Measurements from ENCODE around the gene HIVEP3. TPM values are rescaled to one million over a fixed set of nuclear protein-coding genes. Genes with fewer than 3 reads are reported as not detected.

HIVEP3 gene
- total RNA-seq, 1 experiment from 2014 or later, result 6.0 TPM

DNA sequence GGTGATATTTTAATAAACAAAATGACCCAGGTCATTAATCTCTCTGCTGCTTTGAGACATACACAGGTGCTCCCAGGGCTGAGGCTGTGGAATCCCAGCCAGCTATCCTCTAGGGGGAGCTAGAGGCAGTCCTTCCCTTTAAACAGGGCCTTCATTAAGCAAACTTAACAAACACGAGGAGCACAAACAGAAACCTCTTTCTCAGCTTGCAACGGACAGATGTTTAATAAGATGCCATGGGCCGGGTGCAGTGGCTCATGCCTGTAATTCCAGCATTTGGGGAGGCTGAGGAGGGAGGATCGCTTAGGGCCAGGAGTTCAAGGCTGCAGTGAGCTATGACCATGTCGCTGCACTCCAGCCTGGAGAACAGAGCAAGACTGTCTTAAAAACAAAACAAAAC is 106.7 kb downstream of the HIVEP3 start:
- no peak overlapping the region for H3K27ac ChIP-seq (ENCODE audit: low read length)
- in situ Hi-C loops (cut with HindIII; ENCODE audit: low pct_unique_long_range_greater_than_20kb, low sequenced_read_pairs) (no loop called here), intact Hi-C loops (cut with micrococcal nuclease; ENCODE audit: unreplicated experiment) (no loop called here)
- TF ChIP-seq, protein P1, sequence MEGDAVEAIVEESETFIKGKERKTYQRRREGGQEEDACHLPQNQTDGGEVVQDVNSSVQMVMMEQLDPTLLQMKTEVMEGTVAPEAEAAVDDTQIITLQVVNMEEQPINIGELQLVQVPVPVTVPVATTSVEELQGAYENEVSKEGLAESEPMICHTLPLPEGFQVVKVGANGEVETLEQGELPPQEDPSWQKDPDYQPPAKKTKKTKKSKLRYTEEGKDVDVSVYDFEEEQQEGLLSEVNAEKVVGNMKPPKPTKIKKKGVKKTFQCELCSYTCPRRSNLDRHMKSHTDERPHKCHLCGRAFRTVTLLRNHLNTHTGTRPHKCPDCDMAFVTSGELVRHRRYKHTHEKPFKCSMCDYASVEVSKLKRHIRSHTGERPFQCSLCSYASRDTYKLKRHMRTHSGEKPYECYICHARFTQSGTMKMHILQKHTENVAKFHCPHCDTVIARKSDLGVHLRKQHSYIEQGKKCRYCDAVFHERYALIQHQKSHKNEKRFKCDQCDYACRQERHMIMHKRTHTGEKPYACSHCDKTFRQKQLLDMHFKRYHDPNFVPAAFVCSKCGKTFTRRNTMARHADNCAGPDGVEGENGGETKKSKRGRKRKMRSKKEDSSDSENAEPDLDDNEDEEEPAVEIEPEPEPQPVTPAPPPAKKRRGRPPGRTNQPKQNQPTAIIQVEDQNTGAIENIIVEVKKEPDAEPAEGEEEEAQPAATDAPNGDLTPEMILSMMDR (IDR thresholded peaks at IDR 0.05), result peak; percentile 87
- no peak for TF ChIP-seq TCF7L2 (IDR thresholded peaks at IDR 0.05; ENCODE audit: low read depth, low read length)
- TF ChIP-seq, protein P2, sequence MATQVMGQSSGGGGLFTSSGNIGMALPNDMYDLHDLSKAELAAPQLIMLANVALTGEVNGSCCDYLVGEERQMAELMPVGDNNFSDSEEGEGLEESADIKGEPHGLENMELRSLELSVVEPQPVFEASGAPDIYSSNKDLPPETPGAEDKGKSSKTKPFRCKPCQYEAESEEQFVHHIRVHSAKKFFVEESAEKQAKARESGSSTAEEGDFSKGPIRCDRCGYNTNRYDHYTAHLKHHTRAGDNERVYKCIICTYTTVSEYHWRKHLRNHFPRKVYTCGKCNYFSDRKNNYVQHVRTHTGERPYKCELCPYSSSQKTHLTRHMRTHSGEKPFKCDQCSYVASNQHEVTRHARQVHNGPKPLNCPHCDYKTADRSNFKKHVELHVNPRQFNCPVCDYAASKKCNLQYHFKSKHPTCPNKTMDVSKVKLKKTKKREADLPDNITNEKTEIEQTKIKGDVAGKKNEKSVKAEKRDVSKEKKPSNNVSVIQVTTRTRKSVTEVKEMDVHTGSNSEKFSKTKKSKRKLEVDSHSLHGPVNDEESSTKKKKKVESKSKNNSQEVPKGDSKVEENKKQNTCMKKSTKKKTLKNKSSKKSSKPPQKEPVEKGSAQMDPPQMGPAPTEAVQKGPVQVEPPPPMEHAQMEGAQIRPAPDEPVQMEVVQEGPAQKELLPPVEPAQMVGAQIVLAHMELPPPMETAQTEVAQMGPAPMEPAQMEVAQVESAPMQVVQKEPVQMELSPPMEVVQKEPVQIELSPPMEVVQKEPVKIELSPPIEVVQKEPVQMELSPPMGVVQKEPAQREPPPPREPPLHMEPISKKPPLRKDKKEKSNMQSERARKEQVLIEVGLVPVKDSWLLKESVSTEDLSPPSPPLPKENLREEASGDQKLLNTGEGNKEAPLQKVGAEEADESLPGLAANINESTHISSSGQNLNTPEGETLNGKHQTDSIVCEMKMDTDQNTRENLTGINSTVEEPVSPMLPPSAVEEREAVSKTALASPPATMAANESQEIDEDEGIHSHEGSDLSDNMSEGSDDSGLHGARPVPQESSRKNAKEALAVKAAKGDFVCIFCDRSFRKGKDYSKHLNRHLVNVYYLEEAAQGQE (IDR thresholded peaks at IDR 0.05; ENCODE audit: insufficient read depth in 1 of 2, low read depth in 2 of 2, low read length in 1 of 2), result no peak
- TF ChIP-seq POLR2AphosphoS5 (IDR thresholded peaks at IDR 0.05; ENCODE audit: low read depth, low read length), result no peak
- CTCF ChIA-PET, result interaction anchor here (0.5 to 0.9 kb wide), 3 partner anchors 59 to 224 kb away, joined by 3 to 5 read pairs (median 5); no protein-coding TSS in a partner anchor
- H3K27me3 ChIP-seq (ENCODE audit: control insufficient read depth, insufficient read depth, low read length), result no peaks in the 10 kb centered on the region
- H3K9me3 ChIP-seq (ENCODE audit: control insufficient read depth, insufficient read depth, low read depth, low read length), result no peaks in the 10 kb centered on the region
- POLR2A ChIA-PET, result no interaction called here
- H3K4me3 ChIP-seq (ENCODE audit: low read depth in 2 of 2, low read length in 2 of 2), result no peak overlapping the region
- no TSS peak for BruUV-seq (replicated peaks)
- DNase-seq (ENCODE audit: low read depth, low spot score), result peak; percentile 47
- H3K36me3 ChIP-seq (ENCODE audit: control insufficient read depth, insufficient read depth, low read length), result no peaks in the 10 kb centered on the region
- ATAC-seq, result peak; percentile 68; the same call in 1 of the 2 replicates
- H3K4me1 ChIP-seq (ENCODE audit: control insufficient read depth, insufficient read depth, low read length), result no peaks in the 10 kb centered on the region

DNA sequence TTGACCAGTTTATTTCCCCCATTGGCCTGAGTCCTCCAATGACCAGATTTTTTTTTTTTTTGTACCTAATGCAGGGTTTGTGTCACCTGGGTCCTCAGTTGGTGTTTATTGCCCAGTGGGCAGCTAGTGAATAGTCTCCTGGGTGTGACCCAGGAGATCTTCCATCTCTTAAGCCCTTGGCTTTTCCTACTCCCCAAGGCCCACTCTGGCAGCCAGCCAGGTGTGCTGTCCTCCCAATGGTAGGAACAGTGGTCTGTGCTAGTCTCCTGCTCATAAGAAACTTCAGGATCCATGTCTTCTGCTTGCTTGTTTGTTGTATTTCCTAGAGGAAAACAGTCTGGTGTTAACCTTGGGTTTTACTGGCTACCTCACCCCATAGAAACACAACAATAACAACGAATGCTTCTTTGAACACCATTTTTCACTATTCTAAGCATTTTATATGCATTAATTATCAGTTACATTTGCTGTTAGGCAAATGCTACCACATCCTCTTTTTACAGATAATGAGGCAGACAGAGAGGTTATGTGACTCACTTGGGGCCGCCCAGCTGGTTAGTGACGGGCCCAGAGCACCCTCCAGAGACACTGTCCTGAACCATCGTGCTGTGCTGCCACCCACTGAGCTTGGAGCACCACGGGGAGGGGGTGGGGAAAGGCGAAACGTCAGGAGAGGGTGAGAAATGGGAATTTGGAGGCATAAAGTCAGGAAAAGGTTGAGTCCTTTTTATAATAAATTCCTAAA is 107.5 kb downstream of the HIVEP3 start:
- POLR2A ChIA-PET, result no interaction called here
- TF ChIP-seq SIN3A (IDR thresholded peaks at IDR 0.05; ENCODE audit: borderline replicate concordance, insufficient read depth, low read depth, low read length) (no peak), TCF7L2 (IDR thresholded peaks at IDR 0.05; ENCODE audit: low read depth, low read length) (no peak), POLR2AphosphoS5 (IDR thresholded peaks at IDR 0.05; ENCODE audit: low read depth, low read length) (no peak)
- TF ChIP-seq, protein P1 (IDR thresholded peaks at IDR 0.05), result no peak
- TF ChIP-seq, protein P2 (IDR thresholded peaks at IDR 0.05; ENCODE audit: insufficient read depth in 1 of 2, low read depth in 2 of 2, low read length in 1 of 2), result no peak
- intact Hi-C loops (cut with micrococcal nuclease; ENCODE audit: unreplicated experiment), result no loop called here

More for the DNA sequence above, 107.5 kb downstream of the HIVEP3 start:
- no peak for DNase-seq (ENCODE audit: low read depth, low spot score)
- no peaks in the 10 kb centered on the region for H3K27me3 ChIP-seq (ENCODE audit: control insufficient read depth, insufficient read depth, low read length)
- H3K4me3 ChIP-seq (ENCODE audit: low read depth in 2 of 2, low read length in 2 of 2), result no peak overlapping the region
- CTCF ChIA-PET, result interaction anchor here (0.6 to 0.9 kb wide), 3 partner anchors 33 to 91 kb away, joined by 3 to 5 read pairs (median 3); no protein-coding TSS in a partner anchor
- no peak overlapping the region for H3K27ac ChIP-seq (ENCODE audit: low read length)
- in situ Hi-C loops (cut with HindIII; ENCODE audit: low pct_unique_long_range_greater_than_20kb, low sequenced_read_pairs), result no loop called here
- H3K4me1 ChIP-seq (ENCODE audit: control insufficient read depth, insufficient read depth, low read length), result no peaks in the 10 kb centered on the region
- H3K9me3 ChIP-seq (ENCODE audit: control insufficient read depth, insufficient read depth, low read depth, low read length), result no peaks in the 10 kb centered on the region
- H3K36me3 ChIP-seq (ENCODE audit: control insufficient read depth, insufficient read depth, low read length), result no peaks in the 10 kb centered on the region
- no peak for ATAC-seq
- BruUV-seq (replicated peaks), result no TSS peak

Measured in Panc1 (cell line).